ENCODE data around the gene ATP1B1. TPM values are rescaled to one million over a fixed set of nuclear protein-coding genes. Genes with fewer than 3 reads are reported as not detected.
"Not testable (repeated sequence)": the region's sequence is repeated elsewhere in the genome, so short reads cannot be mapped to it uniquely, and the experiment has no call there.

The ATP1B1 gene
- total RNA-seq, 1 donor from 2014 or later = 25.2 TPM

DNA sequence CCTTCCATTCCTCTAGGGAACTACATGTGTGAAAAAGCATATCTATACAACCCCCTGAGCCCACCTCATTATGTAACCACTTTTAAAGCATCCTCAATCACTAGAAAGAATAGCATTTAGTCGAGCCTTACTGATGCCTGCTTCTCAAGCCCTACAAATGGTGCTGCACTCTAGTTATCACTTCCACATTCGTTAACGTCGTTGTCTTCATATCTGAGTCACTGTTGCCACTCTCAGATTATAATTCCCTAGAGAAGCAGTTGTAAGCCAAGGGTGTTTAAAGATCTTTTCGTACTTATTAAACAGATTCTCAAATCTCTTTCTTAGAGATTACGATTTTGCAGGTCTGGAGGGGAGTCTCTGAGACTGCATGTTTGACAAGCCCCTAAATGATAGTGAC is 16.5 kb downstream of the ATP1B1 start:
- TF ChIP-seq CTCF (conservative IDR thresholded peaks at IDR 0.05) = no peak
- no peak for DNase-seq (ENCODE audit: low read depth, low spot score)
- H3K4me1 Mint-ChIP-seq = no peaks in the 10 kb centered on the region
- peaks cover 11% of the 10 kb centered on the region for H3K36me3 Mint-ChIP-seq (ENCODE audit: low read depth)
- no peaks in the 10 kb centered on the region for H3K27me3 Mint-ChIP-seq (ENCODE audit: low read depth)
- H3K27ac Mint-ChIP-seq (ENCODE audit: unreplicated experiment) = no peak overlapping the region
- H3K4me3 Mint-ChIP-seq = no peak overlapping the region
- no peaks in the 10 kb centered on the region for H3K9me3 Mint-ChIP-seq

GRCh38 chr1:169124459-169124858 is 18.0 kb downstream of the ATP1B1 start:
- no peak overlapping the region for H3K4me3 Mint-ChIP-seq
- no peaks in the 10 kb centered on the region for H3K4me1 Mint-ChIP-seq
- H3K27me3 Mint-ChIP-seq (ENCODE audit: low read depth) = no peaks in the 10 kb centered on the region
- H3K9me3 Mint-ChIP-seq = no peaks in the 10 kb centered on the region
- DNase-seq (ENCODE audit: low read depth, low spot score) = no peak
- H3K36me3 Mint-ChIP-seq (ENCODE audit: low read depth) = peaks cover 20% of the 10 kb centered on the region
- TF ChIP-seq CTCF (conservative IDR thresholded peaks at IDR 0.05) = no peak
- H3K27ac Mint-ChIP-seq (ENCODE audit: unreplicated experiment) = no peak overlapping the region

GRCh38 chr1:169125597-169125996 is 19.1 kb downstream of the ATP1B1 start:
- not testable (repeated sequence) for H3K27ac Mint-ChIP-seq (ENCODE audit: unreplicated experiment); H3K9me3 Mint-ChIP-seq; H3K4me3 Mint-ChIP-seq; H3K4me1 Mint-ChIP-seq; DNase-seq (ENCODE audit: low read depth, low spot score); H3K27me3 Mint-ChIP-seq (ENCODE audit: low read depth)
- H3K36me3 Mint-ChIP-seq (ENCODE audit: low read depth) = peaks cover 25% of the 10 kb centered on the region

GRCh38 chr1:169126335-169126734 is 19.8 kb downstream of the ATP1B1 start:
- no peak overlapping the region for H3K4me3 Mint-ChIP-seq
- H3K36me3 Mint-ChIP-seq (ENCODE audit: low read depth) = peaks cover 29% of the 10 kb centered on the region
- H3K4me1 Mint-ChIP-seq = no peaks in the 10 kb centered on the region
- no peaks in the 10 kb centered on the region for H3K9me3 Mint-ChIP-seq
- no peak for DNase-seq (ENCODE audit: low read depth, low spot score)
- no peak overlapping the region for H3K27ac Mint-ChIP-seq (ENCODE audit: unreplicated experiment)
- no peaks in the 10 kb centered on the region for H3K27me3 Mint-ChIP-seq (ENCODE audit: low read depth)
- no peak for TF ChIP-seq CTCF (conservative IDR thresholded peaks at IDR 0.05)

DNA sequence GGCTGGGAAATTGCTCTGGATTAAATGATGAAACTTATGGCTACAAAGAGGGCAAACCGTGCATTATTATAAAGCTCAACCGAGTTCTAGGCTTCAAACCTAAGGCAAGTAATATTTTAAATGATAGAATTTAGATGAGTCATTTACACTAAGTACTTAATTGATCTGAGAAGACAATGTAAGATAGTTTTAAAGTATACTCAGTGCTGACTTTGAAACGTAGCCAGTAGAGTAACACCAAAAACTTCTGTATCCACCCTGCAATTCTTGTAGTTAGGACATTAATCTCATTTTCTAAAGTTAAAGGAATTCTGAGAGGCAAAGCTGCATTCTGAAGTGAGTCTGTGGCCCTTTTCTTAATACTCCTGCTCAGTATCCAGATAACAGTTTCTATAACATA is 20.8 kb downstream of the ATP1B1 start:
- Mint-ChIP-seq H3K36me3 (ENCODE audit: low read depth) (peaks cover 26% of the 10 kb centered on the region), H3K4me3 (no peak overlapping the region), H3K27me3 (ENCODE audit: low read depth) (no peaks in the 10 kb centered on the region), H3K9me3 (no peaks in the 10 kb centered on the region), H3K4me1 (no peaks in the 10 kb centered on the region), H3K27ac (ENCODE audit: unreplicated experiment) (no peak overlapping the region)
- no peak for TF ChIP-seq CTCF (conservative IDR thresholded peaks at IDR 0.05)
- DNase-seq (ENCODE audit: low read depth, low spot score) = no peak

DNA sequence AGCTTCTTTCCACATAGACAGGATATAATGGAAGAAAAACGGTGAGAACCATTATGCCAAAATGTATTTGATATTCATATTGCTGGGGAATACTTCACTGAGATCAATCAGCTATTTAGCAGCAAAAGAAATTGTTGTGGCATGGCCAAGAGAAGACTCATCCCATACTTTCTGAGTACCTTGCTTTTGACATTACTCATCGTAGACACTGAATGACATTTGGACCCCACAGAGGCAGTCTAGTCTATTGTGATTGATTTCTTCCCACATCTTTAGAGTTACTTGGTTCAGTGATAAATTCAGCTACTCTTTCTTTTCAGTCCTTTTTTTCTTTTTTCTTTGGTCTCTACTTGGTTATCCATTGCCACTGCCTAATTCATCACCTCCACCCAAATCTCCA is 22.1 kb downstream of the ATP1B1 start:
- Mint-ChIP-seq H3K9me3 (no peaks in the 10 kb centered on the region), H3K4me1 (no peaks in the 10 kb centered on the region), H3K27me3 (ENCODE audit: low read depth) (no peaks in the 10 kb centered on the region), H3K4me3 (no peak overlapping the region), H3K36me3 (ENCODE audit: low read depth) (peaks cover 26% of the 10 kb centered on the region), H3K27ac (ENCODE audit: unreplicated experiment) (no peak overlapping the region)
- DNase-seq (ENCODE audit: low read depth, low spot score) = no peak
- TF ChIP-seq CTCF (conservative IDR thresholded peaks at IDR 0.05) = no peak

Data from neural crest cell (in vitro differentiated cells).